Neural progenitor cell (in vitro differentiated cells): ENCODE results near the gene RYR3. TPM values are rescaled to one million over a fixed set of nuclear protein-coding genes. Genes with fewer than 3 reads are reported as not detected.

Experiments
- DNase-seq: peaks from one replicate; pipeline ENCODE4 v3.0.0-alpha.2; 2016; ENCODE audit warnings: low spot score
- H2AFZ ChIP-seq: fragments of 200-600 bp; sonication (generic); replicated peaks from 2 replicates; pipeline ENCODE4 v1.6.1; 2016; ENCODE audit warnings: antibody characterized with exemption
- H3F3A ChIP-seq: fragments of 200-600 bp; sonication (generic); 2 replicates; pipeline ENCODE4 v1.6.1; 2016; ENCODE audit warnings: antibody characterized with exemption, low read depth
- H3K27ac ChIP-seq: fragments of 200-600 bp; sonication (generic); 2 replicates; pipeline ENCODE4 v1.5.1; 2016; ENCODE audit warnings: mild to moderate bottlenecking
- H3K27me3 ChIP-seq: fragments of 200-600 bp; sonication (generic); 2 replicates; pipeline ENCODE4 v1.6.1; 2016; ENCODE audit warnings: mild to moderate bottlenecking, moderate library complexity
- H3K36me3 ChIP-seq: fragments of 200-600 bp; sonication (generic); 2 replicates; pipeline ENCODE4 v1.5.1; 2016
- H3K4me1 ChIP-seq: fragments of 200-600 bp; sonication (generic); 2 replicates; pipeline ENCODE4 v1.6.1; 2016; ENCODE audit warnings: mixed run types
- H3K4me2 ChIP-seq: fragments of 200-600 bp; sonication (generic); 2 replicates; pipeline ENCODE4 v1.6.1; 2016
- H3K4me3 ChIP-seq: fragments of 200-600 bp; sonication (generic); 2 replicates; pipeline ENCODE4 v1.5.1; 2016
- H3K79me2 ChIP-seq: fragments of 200-600 bp; sonication (generic); 2 replicates; pipeline ENCODE4 v1.6.1; 2016; ENCODE audit warnings: low read depth
- H3K9ac ChIP-seq: fragments of 200-600 bp; sonication (generic); 2 replicates; pipeline ENCODE4 v1.6.1; 2016
- H3K9me3 ChIP-seq: fragments of 200-600 bp; sonication (generic); 2 replicates; pipeline ENCODE4 v1.5.1; 2016; ENCODE audit warnings: low read depth
- H4K20me1 ChIP-seq: fragments of 200-600 bp; sonication (generic); 2 replicates; pipeline ENCODE4 v1.6.1; 2016; ENCODE audit warnings: low read depth
- H3K27ac Mint-ChIP-seq: 3 replicates; pipeline ENCODE4 v1.8.0; 2021; ENCODE audit warnings: mixed read lengths
- H3K27me3 Mint-ChIP-seq: 2 replicates; pipeline ENCODE4 v1.8.0; 2022; ENCODE audit warnings: low read depth, mild to moderate bottlenecking, inconsistent platforms, moderate library complexity, mixed read lengths; ENCODE audit not compliant: insufficient read depth
- H3K36me3 Mint-ChIP-seq: 3 replicates; pipeline ENCODE4 v1.8.0; 2021; ENCODE audit warnings: mixed read lengths
- H3K4me1 Mint-ChIP-seq: 3 replicates; pipeline ENCODE4 v1.8.0; 2021; ENCODE audit warnings: mixed read lengths
- H3K4me3 Mint-ChIP-seq: 3 replicates; pipeline ENCODE4 v1.8.0; 2021; ENCODE audit warnings: mild to moderate bottlenecking, moderate library complexity, mixed read lengths
- H3K9me3 Mint-ChIP-seq: 3 replicates; pipeline ENCODE4 v1.8.0; 2020; ENCODE audit warnings: mixed read lengths
- CTCF ChIP-seq: fragments of 200-600 bp; sonication (generic); IDR thresholded peaks from 2 replicates; pipeline ENCODE4 v1.5.1; 2017; ENCODE audit warnings: antibody characterized with exemption, mild to moderate bottlenecking
- EZH2 ChIP-seq: fragments of 200-600 bp; sonication (generic); IDR thresholded peaks from 2 replicates; pipeline ENCODE4 v1.6.1; 2017; ENCODE audit warnings: antibody characterized with exemption, mild to moderate bottlenecking, moderate library complexity
- EZH2phosphoT487 ChIP-seq: fragments of 200-600 bp; sonication (generic); IDR thresholded peaks from 2 replicates; pipeline ENCODE4 v1.6.1; 2017; ENCODE audit warnings: antibody characterized with exemption
- total RNA-seq: library from RNA; depleted of rRNA; stranded (reverse); fragments of >200 nt; gene quantifications from 2 replicates; pipeline ENCODE4 v1.2.3, GENCODE V29; 2015; ENCODE audit warnings: low replicate concordance

The RYR3 gene
- total RNA-seq, 1 donor from 2014 or later: 2.1 TPM

GRCh38 chr15:33680336-33680735 is 369.6 kb downstream of the RYR3 start:
- TF ChIP-seq CTCF (no peak), EZH2phosphoT487 (no peak), EZH2 (no peak)
- Histone ChIP-seq H3K4me1 (no peaks in the 10 kb centered on the region), H3K36me3 (no peaks in the 10 kb centered on the region), H3F3A (no peaks in the 10 kb centered on the region), H3K4me2 (no peak overlapping the region), H4K20me1 (no peaks in the 10 kb centered on the region), H3K27ac (no peak overlapping the region), H3K4me3 (no peak overlapping the region), H2AFZ (no peak overlapping the region), H3K79me2 (no peaks in the 10 kb centered on the region), H3K9ac (no peak overlapping the region), H3K27me3 (no peaks in the 10 kb centered on the region), H3K9me3 (no peaks in the 10 kb centered on the region)
- no peak overlapping the region for H3K4me3 Mint-ChIP-seq
- no peaks in the 10 kb centered on the region for H3K27me3 Mint-ChIP-seq
- no peaks in the 10 kb centered on the region for H3K36me3 Mint-ChIP-seq
- H3K27ac Mint-ChIP-seq: no peak overlapping the region
- no peak for DNase-seq
- H3K4me1 Mint-ChIP-seq: peaks cover 4% of the 10 kb centered on the region
- no peaks in the 10 kb centered on the region for H3K9me3 Mint-ChIP-seq

GRCh38 chr15:33693166-33693800 is 382.5 kb downstream of the RYR3 start:
- H3K27ac Mint-ChIP-seq: no peak overlapping the region
- no peak overlapping the region for H3K4me2 ChIP-seq
- no peaks in the 10 kb centered on the region for H3K79me2 ChIP-seq
- H3K4me1 ChIP-seq: no peaks in the 10 kb centered on the region
- no peaks in the 10 kb centered on the region for H3K27me3 ChIP-seq
- H3K4me3 Mint-ChIP-seq: no peak overlapping the region
- no peaks in the 10 kb centered on the region for H3K9me3 Mint-ChIP-seq
- H3K36me3 ChIP-seq: no peaks in the 10 kb centered on the region
- H3F3A ChIP-seq: no peaks in the 10 kb centered on the region
- no peak overlapping the region for H3K4me3 ChIP-seq
- H3K4me1 Mint-ChIP-seq: peaks cover 4% of the 10 kb centered on the region
- H2AFZ ChIP-seq: no peak overlapping the region
- H3K27ac ChIP-seq: no peak overlapping the region
- no peak overlapping the region for H3K9ac ChIP-seq
- H3K9me3 ChIP-seq: no peaks in the 10 kb centered on the region
- DNase-seq: no peak
- TF ChIP-seq EZH2phosphoT487: no peak
- no peak for TF ChIP-seq EZH2
- TF ChIP-seq CTCF: no peak
- H3K36me3 Mint-ChIP-seq: no peaks in the 10 kb centered on the region
- H4K20me1 ChIP-seq: no peaks in the 10 kb centered on the region
- H3K27me3 Mint-ChIP-seq: peaks cover 7% of the 10 kb centered on the region

GRCh38 chr15:33698126-33698525 is 387.4 kb downstream of the RYR3 start:
- peaks cover 10% of the 10 kb centered on the region for H3K4me1 Mint-ChIP-seq
- H3K4me3 Mint-ChIP-seq: no peak overlapping the region
- H3K27ac ChIP-seq: no peak overlapping the region
- H3K4me1 ChIP-seq: no peaks in the 10 kb centered on the region
- no peaks in the 10 kb centered on the region for H3F3A ChIP-seq
- no peak overlapping the region for H3K27ac Mint-ChIP-seq
- peaks cover 13% of the 10 kb centered on the region for H3K27me3 Mint-ChIP-seq
- no peak overlapping the region for H3K9ac ChIP-seq
- no peaks in the 10 kb centered on the region for H3K36me3 Mint-ChIP-seq
- no peaks in the 10 kb centered on the region for H3K27me3 ChIP-seq
- no peak overlapping the region for H2AFZ ChIP-seq
- H3K36me3 ChIP-seq: no peaks in the 10 kb centered on the region
- H3K79me2 ChIP-seq: no peaks in the 10 kb centered on the region
- no peaks in the 10 kb centered on the region for H3K9me3 Mint-ChIP-seq
- H3K4me3 ChIP-seq: no peak overlapping the region
- peak; percentile 12 for DNase-seq
- H3K4me2 ChIP-seq: no peak overlapping the region
- TF ChIP-seq CTCF (no peak), EZH2phosphoT487 (no peak), EZH2 (no peak)
- H4K20me1 ChIP-seq: no peaks in the 10 kb centered on the region
- no peaks in the 10 kb centered on the region for H3K9me3 ChIP-seq
